MCF 10A (cell line): ENCODE measurements around the gene ERMP1. TPM values are rescaled to one million over a fixed set of nuclear protein-coding genes. Genes with fewer than 3 reads are reported as not detected.

Source experiments
- BruUV-seq: library from RNA; stranded (reverse); fragments of 400-500 nt; replicated peaks from 2 replicates; lab custom pipeline; 2021; lab: Mats Ljungman, UMichigan
- CTCF ChIA-PET: fragments of 300-600 bp; sonication (Branson Sonifier 250); formaldehyde crosslinking; extraction: SDS; loops from one replicate; lab custom pipeline; 2021; ENCODE audit warnings: antibody characterized with exemption, inconsistent platforms; lab: Yijun Ruan, JAX
- POLR2A ChIA-PET: fragments of 300-600, 350-650 bp; sonication (Branson Sonifier 250); formaldehyde crosslinking; extraction: SDS; loops from one replicate; lab custom pipeline; 2020; ENCODE audit warnings: antibody characterized with exemption, inconsistent platforms; lab: Yijun Ruan, JAX
- DNase-seq: peaks from one replicate; pipeline ENCODE4 v3.0.0-alpha.2; 2018; ENCODE audit not compliant: unreplicated experiment
- H3K27ac Mint-ChIP-seq: one replicate; pipeline ENCODE4 v1.8.0; 2022; ENCODE audit warnings: mild to moderate bottlenecking, low read depth, mixed read lengths; ENCODE audit not compliant: unreplicated experiment
- H3K27me3 Mint-ChIP-seq: one replicate; pipeline ENCODE4 v1.8.0; 2022; ENCODE audit warnings: mixed read lengths; ENCODE audit not compliant: insufficient read depth, unreplicated experiment
- H3K36me3 Mint-ChIP-seq: one replicate; pipeline ENCODE4 v1.8.0; 2022; ENCODE audit warnings: mild to moderate bottlenecking, moderate library complexity, mixed read lengths; ENCODE audit not compliant: insufficient read depth, unreplicated experiment
- H3K4me1 Mint-ChIP-seq: one replicate; pipeline ENCODE4 v1.8.0; 2022; ENCODE audit warnings: mixed read lengths; ENCODE audit not compliant: insufficient read depth, unreplicated experiment
- H3K4me3 Mint-ChIP-seq: one replicate; pipeline ENCODE4 v1.8.0; 2022; ENCODE audit warnings: mild to moderate bottlenecking, moderate library complexity, mixed read lengths; ENCODE audit not compliant: unreplicated experiment
- H3K9me3 Mint-ChIP-seq: one replicate; pipeline ENCODE4 v1.8.0; 2022; ENCODE audit warnings: mixed read lengths; ENCODE audit not compliant: unreplicated experiment
- CTCF ChIP-seq: fragments of 200-600 bp; IDR thresholded peaks from one replicate; pipeline ENCODE4 v1.8.0; 2022; ENCODE audit warnings: antibody characterized with exemption, mild to moderate bottlenecking; ENCODE audit not compliant: unreplicated experiment
- intact Hi-C: fragments of 100-400 bp; cut with micrococcal nuclease; formaldehyde crosslinking; loops from 2 replicates; pipeline ENCODE4 v1.14.1; 2022
- total RNA-seq: library from RNA; stranded (reverse); gene quantifications from 2 replicates; pipeline ENCODE4 v1.2.3, GENCODE V29; 2022

ERMP1 gene
- total RNA-seq, 1 experiment from 2014 or later = 17.2 TPM

DNA sequence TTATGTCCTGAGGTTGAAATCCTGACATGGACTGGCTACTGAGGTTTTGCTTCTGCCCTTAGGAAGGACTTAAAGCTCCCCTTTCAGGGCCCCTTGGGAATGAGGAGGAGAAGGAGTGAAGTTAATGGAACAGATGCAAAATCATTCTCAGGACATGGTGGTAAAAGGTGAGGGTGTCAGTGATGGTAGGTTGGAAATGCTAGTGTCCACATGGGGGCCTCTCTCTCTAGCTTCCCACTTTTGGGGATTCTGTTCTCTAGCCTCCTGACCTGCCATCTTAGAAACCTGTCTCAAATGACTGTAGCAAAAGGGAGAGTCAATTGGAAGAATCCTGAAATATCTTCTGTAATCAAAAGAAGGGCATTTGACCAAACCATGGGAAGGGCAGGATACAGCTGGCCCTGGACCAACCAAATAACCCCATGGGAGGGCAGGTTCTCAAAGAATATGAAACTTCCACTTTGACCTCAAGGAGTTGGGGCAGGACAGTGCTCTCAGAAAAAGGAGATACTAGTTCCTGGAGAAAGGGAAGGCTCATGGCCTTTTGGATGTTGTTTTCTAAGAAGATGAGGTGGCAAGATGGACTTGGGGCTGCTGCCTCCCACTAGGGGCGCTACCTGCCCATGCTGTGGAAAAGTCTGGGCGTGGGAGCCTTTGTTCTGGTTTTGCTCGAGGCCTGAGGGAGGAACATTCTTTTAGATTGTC is 36.5 kb upstream of the ERMP1 start:
- Mint-ChIP-seq H3K27me3 (no peaks in the 10 kb centered on the region), H3K27ac (no peak overlapping the region), H3K36me3 (no peaks in the 10 kb centered on the region), H3K9me3 (no peaks in the 10 kb centered on the region), H3K4me1 (peaks cover 12% of the 10 kb centered on the region), H3K4me3 (no peak overlapping the region)
- peak; percentile 46 for DNase-seq
- ChIA-PET CTCF (interaction anchor here (0.6 to 7.9 kb wide), 7 partner anchors 10 to 97 kb away, joined by 3 to 43 read pairs (median 5); no protein-coding TSS in a partner anchor), POLR2A (interaction anchor here (1.1 to 1.5 kb wide), 2 partner anchors 10 kb away, joined by 4 to 5 read pairs; no protein-coding TSS in a partner anchor)
- peak; percentile 41 for TF ChIP-seq CTCF
- no TSS peak for BruUV-seq
- intact Hi-C loops = no loop called here

DNA sequence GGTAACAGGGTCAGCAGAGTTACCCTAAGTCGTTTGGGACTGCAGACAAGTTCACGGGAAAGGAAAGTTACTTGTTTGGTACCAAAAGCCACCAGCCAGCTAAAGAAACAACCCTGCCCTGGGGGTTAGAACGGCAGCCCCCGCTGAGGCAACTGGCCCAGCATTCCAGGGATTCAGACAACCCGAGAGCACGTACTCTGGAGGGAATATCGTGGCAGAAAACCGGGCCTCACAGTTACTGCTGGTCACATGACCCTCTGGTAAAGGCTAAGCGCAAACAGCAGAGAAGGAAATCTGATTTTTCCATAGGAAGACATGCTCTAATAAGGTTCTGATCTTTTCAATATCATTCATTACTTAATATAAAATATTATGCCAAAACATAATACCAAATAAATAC is 35.3 kb upstream of the ERMP1 start:
- TF ChIP-seq CTCF = no peak
- Mint-ChIP-seq H3K9me3 (no peaks in the 10 kb centered on the region), H3K27ac (no peak overlapping the region), H3K27me3 (no peaks in the 10 kb centered on the region), H3K4me1 (peaks cover 12% of the 10 kb centered on the region), H3K4me3 (no peak overlapping the region), H3K36me3 (no peaks in the 10 kb centered on the region)
- no TSS peak for BruUV-seq
- DNase-seq = no peak
- intact Hi-C loops = no loop called here
- POLR2A ChIA-PET = interaction anchor here (0.6 kb wide), 1 partner anchor 35 kb away, joined by 3 read pairs; the partner anchor contains the start of gene ERMP1
- CTCF ChIA-PET = interaction anchor here (0.9 to 7.9 kb wide), 4 partner anchors 16 to 325 kb away, joined by 3 to 43 read pairs (median 16); no protein-coding TSS in a partner anchor

DNA sequence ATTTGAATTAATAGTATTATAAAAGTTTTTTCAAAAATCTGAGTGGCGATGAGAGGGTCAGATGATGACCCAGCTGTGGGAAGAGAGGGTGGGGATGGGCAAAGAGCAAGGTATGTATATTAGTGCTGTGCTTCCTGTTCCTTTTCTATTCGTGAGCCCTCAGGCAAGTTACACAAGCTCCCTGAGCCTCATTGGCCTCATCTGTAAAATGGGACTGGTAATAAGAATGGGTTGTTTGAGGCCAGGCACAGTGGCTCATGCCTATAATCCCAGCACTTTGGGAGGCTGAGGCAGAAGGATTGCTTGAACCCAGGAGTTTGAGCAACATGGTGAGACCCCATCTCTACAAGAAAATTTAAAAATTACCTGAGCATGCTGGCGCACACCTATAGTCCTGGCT is 33.8 kb upstream of the ERMP1 start:
- TF ChIP-seq CTCF = no peak

DNA sequence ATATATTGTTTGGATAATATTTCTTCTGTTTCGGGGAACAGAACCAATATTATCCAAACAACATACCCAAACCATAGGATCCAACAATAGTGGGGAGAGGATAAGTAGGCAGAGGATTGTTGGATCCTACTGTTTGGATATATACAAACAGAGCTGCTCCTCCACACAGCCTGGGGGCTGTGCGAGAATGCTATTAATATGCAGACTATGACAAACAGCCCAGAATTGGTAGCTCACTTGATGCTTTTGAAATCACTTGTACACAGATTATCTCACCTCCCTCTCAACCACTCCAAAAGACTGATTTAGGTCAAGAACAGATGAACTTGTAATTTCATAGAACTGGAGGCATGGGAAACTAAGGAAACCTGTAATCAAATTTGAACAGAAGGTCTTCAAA is 33.4 kb upstream of the ERMP1 start:
- TF ChIP-seq CTCF = no peak
- Mint-ChIP-seq H3K36me3 (no peaks in the 10 kb centered on the region), H3K27ac (no peak overlapping the region), H3K4me1 (peaks cover 12% of the 10 kb centered on the region), H3K9me3 (no peaks in the 10 kb centered on the region), H3K4me3 (no peak overlapping the region), H3K27me3 (no peaks in the 10 kb centered on the region)
- no peak for DNase-seq
- no TSS peak for BruUV-seq
- POLR2A ChIA-PET = interaction anchor here (0.5 kb wide), 1 partner anchor 54 kb away, joined by 3 read pairs; no protein-coding TSS in a partner anchor
- intact Hi-C loops = no loop called here
- CTCF ChIA-PET = interaction anchor here (0.6 to 5.3 kb wide), 3 partner anchors 9 to 34 kb away, joined by 3 to 28 read pairs (median 8); partner anchors contain the start of gene ERMP1

More for the DNA sequence above, 33.8 kb upstream of the ERMP1 start:
- CTCF ChIA-PET = interaction anchor here (0.6 to 5.3 kb wide), 3 partner anchors 19 to 34 kb away, joined by 5 to 28 read pairs (median 8); partner anchors contain the start of gene ERMP1
- no peaks in the 10 kb centered on the region for H3K36me3 Mint-ChIP-seq
- POLR2A ChIA-PET = interaction anchor here (0.5 kb wide), 1 partner anchor 54 kb away, joined by 3 read pairs; no protein-coding TSS in a partner anchor
- DNase-seq = no peak
- intact Hi-C loops = no loop called here
- no TSS peak for BruUV-seq
- H3K27ac Mint-ChIP-seq = no peak overlapping the region
- H3K4me3 Mint-ChIP-seq = no peak overlapping the region
- no peaks in the 10 kb centered on the region for H3K9me3 Mint-ChIP-seq
- peaks cover 12% of the 10 kb centered on the region for H3K4me1 Mint-ChIP-seq
- no peaks in the 10 kb centered on the region for H3K27me3 Mint-ChIP-seq
